CD4-positive, alpha-beta T cell (primary cell): ENCODE results near the gene TPO. TPM values are rescaled to one million over a fixed set of nuclear protein-coding genes. Genes with fewer than 3 reads are reported as not detected.

Experiments used
- ATAC-seq: fragments of 200-7000 bp; cut with Tn5 transposase; one replicate; pipeline ENCODE4 v1.10.0; 2022; ENCODE audit warnings: mild to moderate bottlenecking; ENCODE audit not compliant: poor library complexity
- CTCF ChIA-PET: fragments of 350-600 bp; sonication (Branson Sonifier 250); formaldehyde crosslinking; loops from one replicate; lab custom pipeline; 2021; ENCODE audit warnings: antibody characterized with exemption, inconsistent platforms; lab: Charles Lee
- POLR2A ChIA-PET: fragments of 350-600 bp; sonication (Branson Sonifier 250); formaldehyde crosslinking; loops from one replicate; lab custom pipeline; 2021; ENCODE audit warnings: antibody characterized with exemption, inconsistent platforms; lab: Charles Lee
- DNase-seq, 14 experiments: peaks; one replicate each; pipeline ENCODE4 v3.0.0-alpha.2; 2013 to 2020; ENCODE audit warnings: mixed read lengths in 2 of 14
- H3K27ac ChIP-seq, 2 donors: one replicate each; pipeline versions ENCODE4 v1.5.1 to v1.7.0; 2013; ENCODE audit warnings: low read length in 2 of 2, low read depth in 1 of 2, mild to moderate bottlenecking in 1 of 2
- H3K27me3 ChIP-seq, 2 experiments: 1 replicate in 1 of 2; 2 replicates in 1 of 2; pipeline versions ENCODE4 v1.6.1 to v1.7.0; 2013; ENCODE audit warnings: low read length in 2 of 2, control low read depth in 1 of 2, mild to moderate bottlenecking in 1 of 2, moderate library complexity in 1 of 2; ENCODE audit not compliant: insufficient read depth in 2 of 2, control insufficient read depth in 1 of 2
- H3K36me3 ChIP-seq: one replicate; pipeline ENCODE4 v1.6.1; 2013; ENCODE audit warnings: low read length, control low read depth; ENCODE audit not compliant: insufficient read depth
- H3K4me1 ChIP-seq: one replicate; pipeline ENCODE4 v1.6.1; 2013; ENCODE audit warnings: low read length, control low read depth; ENCODE audit not compliant: insufficient read depth
- H3K4me3 ChIP-seq: one replicate; pipeline ENCODE4 v1.5.1; 2013; ENCODE audit warnings: mild to moderate bottlenecking, low read length, moderate library complexity
- H3K9me3 ChIP-seq, 2 experiments: 1 replicate in 1 of 2; 2 replicates in 1 of 2; pipeline versions ENCODE4 v1.6.1 to v1.7.0; 2013; ENCODE audit warnings: low read length in 2 of 2, mild to moderate bottlenecking in 2 of 2, control low read depth in 1 of 2, moderate library complexity in 1 of 2; ENCODE audit not compliant: control insufficient read depth in 1 of 2, insufficient read depth in 1 of 2
- H3K27ac Mint-ChIP-seq: one replicate; pipeline ENCODE4 v1.8.0; 2020; ENCODE audit warnings: mixed read lengths
- H3K27me3 Mint-ChIP-seq: one replicate; pipeline ENCODE4 v1.8.0; 2021; ENCODE audit warnings: mixed read lengths
- H3K36me3 Mint-ChIP-seq: one replicate; pipeline ENCODE4 v1.8.0; 2021; ENCODE audit warnings: low read depth, mixed read lengths
- H3K4me1 Mint-ChIP-seq: one replicate; pipeline ENCODE4 v1.8.0; 2021; ENCODE audit warnings: low read depth, mixed read lengths
- H3K4me3 Mint-ChIP-seq: one replicate; pipeline ENCODE4 v1.8.0; 2020; ENCODE audit warnings: mild to moderate bottlenecking, mixed read lengths
- H3K9me3 Mint-ChIP-seq: one replicate; pipeline ENCODE4 v1.8.0; 2020; ENCODE audit warnings: mixed read lengths
- CTCF ChIP-seq: fragments of 200-600 bp; IDR thresholded peaks from one replicate; pipeline ENCODE4 v1.8.0; 2022; ENCODE audit warnings: antibody characterized with exemption, mild to moderate bottlenecking
- intact Hi-C, 2 experiments: fragments of 100-400 bp; cut with DNase I in 1 of 2; cut with micrococcal nuclease in 1 of 2; formaldehyde crosslinking; loops; one replicate each; pipeline versions ENCODE4 v1.15.1 to v1.9.0; 2023 to 2025; cut with DNase I, micrococcal nuclease
- total RNA-seq, 174 experiments: library from RNA in 2 of 174; stranded (reverse) in 2 of 174; gene quantifications; one replicate each; pipeline ENCODE4 v1.2.3 and lab custom pipeline; 2021 to 2026

Gene TPO
- total RNA-seq, 2 experiments from 2014 or later = 0.27 TPM; not detected in 1

GRCh38 chr2:1459727-1460126, 46.5 kb downstream of the TPO start:
- DNase-seq (no peak), ATAC-seq (no peak)
- POLR2A ChIA-PET = no interaction called here
- no peaks in the 10 kb centered on the region for H3K4me1 ChIP-seq
- no peaks in the 10 kb centered on the region for H3K27me3 Mint-ChIP-seq
- H3K4me3 Mint-ChIP-seq = no peak overlapping the region
- H3K36me3 ChIP-seq = no peaks in the 10 kb centered on the region
- H3K27ac Mint-ChIP-seq = no peak overlapping the region
- H3K36me3 Mint-ChIP-seq = no peaks in the 10 kb centered on the region
- H3K27ac ChIP-seq = no peak overlapping the region
- TF ChIP-seq CTCF = no peak
- intact Hi-C loops = no loop called here
- H3K4me3 ChIP-seq = no peak overlapping the region
- H3K9me3 Mint-ChIP-seq = no peaks in the 10 kb centered on the region
- H3K27me3 ChIP-seq = no peaks in the 10 kb centered on the region
- no peaks in the 10 kb centered on the region for H3K4me1 Mint-ChIP-seq
- CTCF ChIA-PET = no interaction called here
- H3K9me3 ChIP-seq = no peaks in the 10 kb centered on the region

- Histone ChIP-seq H3K36me3 (no peaks in the 10 kb centered on the region), H3K27ac (no peak overlapping the region), H3K4me1 (no peaks in the 10 kb centered on the region), H3K9me3 (no peaks in the 10 kb centered on the region), H3K4me3 (no peak overlapping the region), H3K27me3 (no peaks in the 10 kb centered on the region)
- no peaks in the 10 kb centered on the region for H3K4me1 Mint-ChIP-seq
- POLR2A ChIA-PET = no interaction called here
- CTCF ChIA-PET = no interaction called here
- H3K27ac Mint-ChIP-seq = no peak overlapping the region
- H3K9me3 Mint-ChIP-seq = no peaks in the 10 kb centered on the region
- intact Hi-C loops = no loop called here
- no peaks in the 10 kb centered on the region for H3K36me3 Mint-ChIP-seq
- no peak for TF ChIP-seq CTCF
- H3K27me3 Mint-ChIP-seq = no peaks in the 10 kb centered on the region
- no peak overlapping the region for H3K4me3 Mint-ChIP-seq
- ATAC-seq = no peak
- no peak for DNase-seq
Measured at GRCh38 chr2:1460851-1461418, 47.7 kb downstream of the TPO start.

GRCh38 chr2:1461507-1462390, 48.5 kb downstream of the TPO start:
- no peak overlapping the region for H3K27ac Mint-ChIP-seq
- no peak for DNase-seq
- intact Hi-C loops = no loop called here

More at GRCh38 chr2:1461507-1462390, 48.5 kb downstream of the TPO start:
- no peaks in the 10 kb centered on the region for H3K36me3 Mint-ChIP-seq
- no peak overlapping the region for H3K4me3 ChIP-seq
- H3K27me3 Mint-ChIP-seq = no peaks in the 10 kb centered on the region
- TF ChIP-seq CTCF = no peak
- no peak overlapping the region for H3K27ac ChIP-seq
- ATAC-seq = no peak
- CTCF ChIA-PET = no interaction called here
- POLR2A ChIA-PET = no interaction called here
- H3K27me3 ChIP-seq = no peaks in the 10 kb centered on the region
- H3K4me1 ChIP-seq = no peaks in the 10 kb centered on the region
- H3K4me1 Mint-ChIP-seq = no peaks in the 10 kb centered on the region
- no peaks in the 10 kb centered on the region for H3K9me3 ChIP-seq
- no peaks in the 10 kb centered on the region for H3K9me3 Mint-ChIP-seq
- H3K4me3 Mint-ChIP-seq = no peak overlapping the region
- H3K36me3 ChIP-seq = no peaks in the 10 kb centered on the region
